Mesenchymal stem cell (in vitro differentiated cells and primary cell): ENCODE results near the gene RAD17.

ENCODE experiments used
- DNase-seq: peaks from one replicate; pipeline ENCODE4 v3.0.0-alpha.2; 2013
- H2AFZ ChIP-seq: one replicate; pipeline ENCODE4 v1.6.1; 2013; ENCODE audit warnings: low read depth, mild to moderate bottlenecking, control low read depth, inconsistent platforms, low read length, moderate library complexity
- H2AK5ac ChIP-seq: 2 replicates; pipeline ENCODE4 v1.6.1; 2013; ENCODE audit warnings: low read length, moderate library complexity, mild to moderate bottlenecking, inconsistent platforms; ENCODE audit not compliant: severe bottlenecking
- H2BK120ac ChIP-seq: one replicate; pipeline ENCODE4 v1.6.1; 2013; ENCODE audit warnings: low read depth, mild to moderate bottlenecking, inconsistent platforms, low read length, moderate library complexity
- H2BK12ac ChIP-seq, 2 experiments: one replicate each; pipeline ENCODE4 v1.6.1; 2013; ENCODE audit warnings: inconsistent platforms in 2 of 2, low read length in 2 of 2, mild to moderate bottlenecking in 2 of 2, moderate library complexity in 2 of 2, control low read depth in 1 of 2
- H2BK15ac ChIP-seq: one replicate; pipeline ENCODE4 v1.6.1; 2013; ENCODE audit warnings: mild to moderate bottlenecking, low read depth, inconsistent platforms; ENCODE audit not compliant: poor library complexity, severe bottlenecking
- H2BK5ac ChIP-seq: 2 replicates; pipeline ENCODE4 v1.6.1; 2013; ENCODE audit warnings: low read depth, mild to moderate bottlenecking, low read length, control low read depth, inconsistent platforms; ENCODE audit not compliant: poor library complexity, severe bottlenecking
- H3K14ac ChIP-seq, 2 experiments: one replicate each; pipeline ENCODE4 v1.6.1; 2013; ENCODE audit warnings: inconsistent platforms in 2 of 2, low read length in 2 of 2, control low read depth in 1 of 2, mild to moderate bottlenecking in 1 of 2, moderate library complexity in 1 of 2
- H3K18ac ChIP-seq, 2 experiments: one replicate each; pipeline ENCODE4 v1.6.1; 2013; ENCODE audit warnings: inconsistent platforms in 2 of 2, low read length in 2 of 2, control low read depth in 1 of 2, low read depth in 1 of 2, mild to moderate bottlenecking in 1 of 2
- H3K23ac ChIP-seq, 2 experiments: one replicate each; pipeline ENCODE4 v1.6.1; 2013; ENCODE audit warnings: inconsistent platforms in 2 of 2, low read length in 2 of 2, mild to moderate bottlenecking in 2 of 2, moderate library complexity in 2 of 2, control low read depth in 1 of 2
- H3K27ac ChIP-seq: 2 replicates; pipeline ENCODE4 v1.5.1; 2013; ENCODE audit warnings: mild to moderate bottlenecking, moderate library complexity, low read length, control low read depth, inconsistent platforms; ENCODE audit not compliant: poor library complexity, severe bottlenecking
- H3K27me3 ChIP-seq, 2 experiments: 2 replicates each; pipeline versions ENCODE4 v1.6.1 to v1.7.0; 2013; ENCODE audit warnings: low read length in 2 of 2, mild to moderate bottlenecking in 2 of 2, moderate library complexity in 2 of 2, control low read depth in 1 of 2, inconsistent platforms in 1 of 2; ENCODE audit not compliant: control insufficient read depth in 1 of 2, insufficient read depth in 1 of 2
- H3K36me3 ChIP-seq, 2 experiments: 2 replicates each; pipeline versions ENCODE4 v1.6.1 to v1.7.0; 2013; ENCODE audit warnings: low read length in 2 of 2, control low read depth in 1 of 2, inconsistent platforms in 1 of 2, low read depth in 1 of 2, mild to moderate bottlenecking in 1 of 2; ENCODE audit not compliant: insufficient read depth in 2 of 2, control insufficient read depth in 1 of 2
- H3K4ac ChIP-seq, 2 experiments: one replicate each; pipeline ENCODE4 v1.6.1; 2013; ENCODE audit warnings: inconsistent platforms in 2 of 2, low read length in 2 of 2, mild to moderate bottlenecking in 2 of 2, moderate library complexity in 2 of 2, control low read depth in 1 of 2, low read depth in 1 of 2
- H3K4me1 ChIP-seq: 2 replicates; pipeline ENCODE4 v1.6.1; 2013; ENCODE audit warnings: low read depth, low read length, control low read depth; ENCODE audit not compliant: control insufficient read depth, insufficient read depth
- H3K4me2 ChIP-seq: 2 replicates; pipeline ENCODE4 v1.6.1; 2013; ENCODE audit warnings: low read length, mild to moderate bottlenecking, inconsistent platforms; ENCODE audit not compliant: poor library complexity, severe bottlenecking
- H3K4me3 ChIP-seq, 2 experiments: 2 replicates each; pipeline versions ENCODE4 v1.5.1 to v1.7.0; 2013; ENCODE audit warnings: low read length in 2 of 2, mild to moderate bottlenecking in 2 of 2, control low read depth in 1 of 2, low read depth in 1 of 2; ENCODE audit not compliant: insufficient read depth in 1 of 2
- H3K79me1 ChIP-seq: replicated peaks from 2 replicates; pipeline ENCODE4 v1.6.1; 2013; ENCODE audit warnings: mild to moderate bottlenecking, control low read depth, low read length, inconsistent platforms; ENCODE audit not compliant: poor library complexity, severe bottlenecking
- H3K9ac ChIP-seq: 2 replicates; pipeline ENCODE4 v1.7.0; 2013; ENCODE audit warnings: mild to moderate bottlenecking, low read length, moderate library complexity
- H3K9me3 ChIP-seq: 2 replicates; pipeline ENCODE4 v1.7.0; 2013; ENCODE audit warnings: mild to moderate bottlenecking, low read length; ENCODE audit not compliant: control insufficient read depth
- H4K8ac ChIP-seq: one replicate; pipeline ENCODE4 v1.6.1; 2013; ENCODE audit warnings: inconsistent platforms, mild to moderate bottlenecking, low read length, moderate library complexity
- H4K91ac ChIP-seq: one replicate; pipeline ENCODE4 v1.6.1; 2013; ENCODE audit warnings: mild to moderate bottlenecking, low read length, inconsistent platforms
- WGBS: methylation state at CpG from one replicate; pipeline ENCODE4 v1.1.7; 2013; ENCODE audit warnings: mixed read lengths; 5-methylcytosine and 5-hydroxymethylcytosine counted together

The RAD17 gene

DNA sequence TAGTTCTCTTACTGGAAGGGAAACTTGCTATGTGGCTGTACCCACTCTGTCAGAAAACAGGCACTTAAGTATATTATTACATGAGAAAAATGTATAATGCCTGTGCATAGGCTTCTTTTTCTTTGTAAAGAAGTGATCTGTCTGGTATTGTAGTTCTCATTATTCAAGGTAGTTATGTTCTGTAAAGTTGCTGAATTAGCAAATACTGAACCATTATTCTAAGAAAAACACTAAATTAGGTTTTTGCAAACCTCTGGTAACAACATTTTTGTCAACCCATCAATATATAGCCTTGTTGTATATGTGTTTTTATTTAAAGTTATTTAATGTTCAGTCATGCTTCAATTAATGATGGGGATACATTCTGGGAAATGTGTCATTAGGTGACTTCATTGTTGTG lies 8.8 kb downstream of the RAD17 start:
- Histone ChIP-seq H3K4me2 (no peak overlapping the region), H3K27me3 (no peaks in the 10 kb centered on the region), H4K8ac (no peak overlapping the region), H2AK5ac (no peak overlapping the region), H2BK12ac (no peak overlapping the region), H4K91ac (no peak overlapping the region), H3K18ac (no peak overlapping the region), H3K27ac (no peak overlapping the region), H2BK5ac (no peak overlapping the region), H3K4ac (no peak overlapping the region), H2AFZ (no peak overlapping the region), H3K36me3 (peaks cover 14 to 78% of the 10 kb centered on the region in 2 experiments), H3K23ac (no peak overlapping the region), H3K4me1 (no peaks in the 10 kb centered on the region), H3K14ac (no peak overlapping the region), H2BK15ac (no peak overlapping the region), H3K9ac (no peak overlapping the region), H3K4me3 (no peak overlapping the region), H3K9me3 (no peaks in the 10 kb centered on the region), H3K79me1 (peaks cover 6% of the 10 kb centered on the region), H2BK120ac (no peak overlapping the region)
- no peak for DNase-seq

- WGBS, result 96% methylated on average over 14 of the region's 15 CpGs
- no peak overlapping the region for H2BK120ac ChIP-seq
- no peaks in the 10 kb centered on the region for H3K9me3 ChIP-seq
- DNase-seq, result no peak
- no peak overlapping the region for H3K14ac ChIP-seq
- no peak overlapping the region for H3K9ac ChIP-seq
- no peak overlapping the region for H2AFZ ChIP-seq
- H3K4me1 ChIP-seq, result no peaks in the 10 kb centered on the region
- H3K36me3 ChIP-seq, result peaks cover 32 to 64% of the 10 kb centered on the region in 2 experiments
- H2BK5ac ChIP-seq, result no peak overlapping the region
- no peak overlapping the region for H3K4me2 ChIP-seq
- no peak overlapping the region for H3K4me3 ChIP-seq
- H2BK15ac ChIP-seq, result no peak overlapping the region
- no peak overlapping the region for H2AK5ac ChIP-seq
- H4K8ac ChIP-seq, result no peak overlapping the region
- no peak overlapping the region for H4K91ac ChIP-seq
- no peak overlapping the region for H3K27ac ChIP-seq
- no peak overlapping the region for H3K4ac ChIP-seq
- H3K27me3 ChIP-seq, result no peaks in the 10 kb centered on the region
- no peak overlapping the region for H3K18ac ChIP-seq
- peaks cover 6% of the 10 kb centered on the region for H3K79me1 ChIP-seq
- no peak overlapping the region for H2BK12ac ChIP-seq
- H3K23ac ChIP-seq, result no peak overlapping the region
Observed at GRCh38 chr5:69404659-69405330, 35.2 kb downstream of the RAD17 start.

DNA sequence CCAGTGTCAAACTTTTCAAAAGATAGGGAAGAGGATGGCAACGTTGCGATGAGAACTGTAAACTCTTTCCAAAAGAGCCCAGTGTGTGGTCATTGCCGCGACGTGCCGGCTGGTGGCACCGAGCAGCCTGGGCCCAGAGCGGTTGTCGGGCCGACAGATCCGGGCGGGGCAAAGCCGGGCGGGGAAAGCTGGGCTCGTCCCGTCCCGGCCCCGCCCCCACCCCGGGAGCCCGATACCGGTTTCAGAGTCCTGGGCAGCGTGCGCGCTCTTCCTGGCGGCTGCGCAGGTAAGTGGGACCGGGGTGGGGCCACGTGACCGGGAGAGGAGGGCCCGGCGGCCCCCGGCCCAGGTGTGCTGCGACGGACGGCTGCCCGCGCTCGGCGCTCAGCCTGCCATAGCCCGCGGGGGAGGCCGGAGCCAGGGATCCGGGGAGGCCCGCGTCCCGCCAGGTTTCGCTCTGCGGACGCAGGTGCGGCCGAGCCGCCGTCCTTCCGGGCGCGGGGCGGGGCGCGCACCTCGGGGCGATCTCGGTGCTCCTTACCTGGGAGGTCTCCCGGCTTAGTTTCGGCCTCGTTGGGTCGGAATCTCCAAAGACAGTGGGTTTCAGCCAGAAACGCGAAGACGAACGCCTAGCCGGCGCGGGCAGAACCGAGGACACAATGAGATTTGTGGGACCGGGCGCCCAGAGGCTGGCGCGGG lies 45.4 kb downstream of the RAD17 start, which contains the start of gene MARVELD2:
Gene MARVELD2, plus strand, starts transcription at position 232 of the 699 bp plus-strand sequence. CDS start 4,270 bp downstream, outside the sequence.
- H3K27me3 ChIP-seq, result no peaks in the 10 kb centered on the region
- no peak within 1 kb of the TSS for H4K91ac ChIP-seq
- 19% methylated on average over 49 of the region's 78 CpGs for WGBS
- H2AFZ ChIP-seq, result peak within 1 kb of the TSS; percentile 54
- H3K9me3 ChIP-seq, result no peaks in the 10 kb centered on the region
- H3K18ac ChIP-seq, result peak within 1 kb of the TSS; percentile 17 to 46
- peak within 1 kb of the TSS; percentile 42 for H3K4me2 ChIP-seq
- no peaks in the 10 kb centered on the region for H3K4me1 ChIP-seq
- peak within 1 kb of the TSS in 1 of 2 experiments; percentile 71 for H2BK12ac ChIP-seq
- H3K23ac ChIP-seq, result no peak within 1 kb of the TSS
- H3K4me3 ChIP-seq, result peak within 1 kb of the TSS in 1 of 2 experiments; percentile 40
- no peak within 1 kb of the TSS for H2BK5ac ChIP-seq
- H2AK5ac ChIP-seq, result no peak within 1 kb of the TSS
- no peak within 1 kb of the TSS for H3K27ac ChIP-seq
- peak within 1 kb of the TSS in 1 of 2 experiments; percentile 34 for H3K4ac ChIP-seq
- H3K36me3 ChIP-seq, result peaks cover 24 to 56% of the 10 kb centered on the region in 2 experiments
- no peak within 1 kb of the TSS for H2BK120ac ChIP-seq
- DNase-seq, result peak; percentile 51
- H3K14ac ChIP-seq, result no peak within 1 kb of the TSS
- H3K79me1 ChIP-seq, result peaks cover 2% of the 10 kb centered on the region
- H3K9ac ChIP-seq, result no peak within 1 kb of the TSS
- H4K8ac ChIP-seq, result peak within 1 kb of the TSS; percentile 87
- no peak within 1 kb of the TSS for H2BK15ac ChIP-seq

GRCh38 chr5:69415584-69415958 lies 46.0 kb downstream of the RAD17 start:
- Histone ChIP-seq H2AK5ac (no peak overlapping the region), H3K27ac (no peak overlapping the region), H3K14ac (no peak overlapping the region), H3K9me3 (no peaks in the 10 kb centered on the region), H3K4ac (no peak overlapping the region), H3K4me3 (peak overlapping the region in 1 of 2 experiments; percentile 40), H2BK5ac (no peak overlapping the region), H3K27me3 (no peaks in the 10 kb centered on the region), H2BK15ac (no peak overlapping the region), H3K18ac (no peak overlapping the region), H2BK120ac (no peak overlapping the region), H2AFZ (no peak overlapping the region), H3K4me1 (no peaks in the 10 kb centered on the region), H3K36me3 (peaks cover 24 to 51% of the 10 kb centered on the region in 2 experiments), H3K79me1 (peaks cover 2% of the 10 kb centered on the region), H3K9ac (no peak overlapping the region), H4K8ac (peak overlapping the region; percentile 87), H3K23ac (no peak overlapping the region), H2BK12ac (peak overlapping the region in 1 of 2 experiments; percentile 71), H3K4me2 (peak overlapping the region; percentile 42), H4K91ac (no peak overlapping the region)
- no peak for DNase-seq
- 43% methylated on average over 13 of the region's 18 CpGs for whole genome bisulfite sequencing
